DOHH2 (cell line): ENCODE data around the gene SLC2A10.

ENCODE experiments used
- EZH2phosphoT487 ChIP-seq: fragments of 200-600 bp; sonication (generic); IDR thresholded peaks from 2 replicates; pipeline ENCODE4 v1.6.1; 2017; ENCODE audit warnings: borderline replicate concordance, mild to moderate bottlenecking, antibody characterized with exemption, low read length, moderate library complexity, mixed read lengths
- TF ChIP-seq, protein P1 (sequence below): fragments of 200-600 bp; sonication (generic); IDR thresholded peaks from one replicate; pipeline ENCODE4 v1.5.1; 2014; ENCODE audit warnings: antibody characterized with exemption, mild to moderate bottlenecking, low read depth, low read length; ENCODE audit not compliant: poor library complexity, severe bottlenecking

DNA sequence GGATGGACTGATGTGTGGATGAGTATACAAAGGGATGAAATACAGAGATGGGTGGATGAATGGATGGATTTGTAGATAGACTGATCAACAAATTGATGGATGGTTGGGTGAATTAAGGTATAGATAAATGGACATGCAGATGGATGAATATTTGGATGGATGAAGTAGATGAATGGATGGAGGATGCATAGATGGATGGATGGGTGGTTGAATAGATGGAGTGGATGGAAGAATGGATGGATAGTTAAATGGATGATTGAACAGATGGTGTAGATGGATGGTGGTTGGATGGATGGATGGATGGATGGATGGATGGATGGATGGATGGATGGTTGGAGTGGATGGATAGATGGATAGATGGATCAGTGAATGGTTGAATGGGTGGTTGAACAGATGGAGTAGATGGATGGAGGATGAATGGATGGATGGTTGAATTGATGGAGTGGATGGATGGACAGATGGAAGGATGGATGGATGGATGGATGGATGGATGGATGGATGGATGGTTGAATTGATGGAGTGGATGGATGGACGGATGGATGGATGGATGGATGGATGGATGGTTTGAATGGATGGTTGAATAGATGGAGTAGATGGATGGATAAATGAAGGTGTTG, 15.0 kb downstream of the SLC2A10 start:
- TF ChIP-seq, protein P1, sequence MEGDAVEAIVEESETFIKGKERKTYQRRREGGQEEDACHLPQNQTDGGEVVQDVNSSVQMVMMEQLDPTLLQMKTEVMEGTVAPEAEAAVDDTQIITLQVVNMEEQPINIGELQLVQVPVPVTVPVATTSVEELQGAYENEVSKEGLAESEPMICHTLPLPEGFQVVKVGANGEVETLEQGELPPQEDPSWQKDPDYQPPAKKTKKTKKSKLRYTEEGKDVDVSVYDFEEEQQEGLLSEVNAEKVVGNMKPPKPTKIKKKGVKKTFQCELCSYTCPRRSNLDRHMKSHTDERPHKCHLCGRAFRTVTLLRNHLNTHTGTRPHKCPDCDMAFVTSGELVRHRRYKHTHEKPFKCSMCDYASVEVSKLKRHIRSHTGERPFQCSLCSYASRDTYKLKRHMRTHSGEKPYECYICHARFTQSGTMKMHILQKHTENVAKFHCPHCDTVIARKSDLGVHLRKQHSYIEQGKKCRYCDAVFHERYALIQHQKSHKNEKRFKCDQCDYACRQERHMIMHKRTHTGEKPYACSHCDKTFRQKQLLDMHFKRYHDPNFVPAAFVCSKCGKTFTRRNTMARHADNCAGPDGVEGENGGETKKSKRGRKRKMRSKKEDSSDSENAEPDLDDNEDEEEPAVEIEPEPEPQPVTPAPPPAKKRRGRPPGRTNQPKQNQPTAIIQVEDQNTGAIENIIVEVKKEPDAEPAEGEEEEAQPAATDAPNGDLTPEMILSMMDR = no peak
- no peak for TF ChIP-seq EZH2phosphoT487
